NCI-H345 treated with DMSO at 0.1 percent for 48 hours (cell line): ENCODE measurements around the gene CLIP2.
"Not testable (repeated sequence)": the region's sequence is repeated elsewhere in the genome, so short reads cannot be mapped to it uniquely, and the experiment has no call there.

Experiments used
- DNase-seq: peaks from one replicate; lab custom pipeline; 2025; ENCODE audit not compliant: unreplicated experiment; lab: John Stamatoyannopoulos, UW

CLIP2 gene

DNA sequence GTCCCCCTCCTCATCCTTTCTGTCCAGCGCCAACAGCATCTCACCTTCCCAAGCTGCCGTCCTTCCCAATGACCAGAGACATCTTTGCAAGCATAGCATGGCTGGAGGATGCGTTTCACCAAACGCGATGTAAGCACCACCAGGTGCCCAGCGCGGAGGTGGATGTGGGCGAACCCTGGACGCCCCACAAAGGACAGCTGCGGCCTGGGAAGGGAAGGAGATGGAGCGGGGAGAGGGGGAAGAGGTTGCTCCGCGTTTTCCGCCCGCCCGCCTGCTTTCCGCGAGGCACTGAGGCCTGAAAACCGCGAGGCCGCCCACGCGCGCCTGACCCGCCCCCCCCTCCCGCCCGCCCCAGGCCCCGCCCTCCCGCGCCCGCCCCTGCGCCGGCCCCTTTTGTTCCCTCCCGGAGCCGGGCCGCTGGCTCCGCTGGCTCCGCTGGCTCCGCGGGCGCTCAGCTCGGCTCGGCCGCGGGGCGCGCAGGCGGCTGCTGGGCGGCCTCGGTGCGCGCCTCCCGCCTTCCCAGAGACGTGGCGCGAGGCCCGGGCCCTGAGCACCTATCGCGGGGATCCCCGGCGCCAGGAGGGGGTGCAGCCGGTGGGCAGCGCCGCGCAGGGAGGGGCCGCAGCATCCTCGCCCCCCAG lies at the start of gene CLIP2:
CLIP2 (plus strand) TSS at position 390 of the 641 bp plus-strand sequence. CDS start 28,140 bp downstream, outside the sequence.
- DNase-seq: no peak

DNA sequence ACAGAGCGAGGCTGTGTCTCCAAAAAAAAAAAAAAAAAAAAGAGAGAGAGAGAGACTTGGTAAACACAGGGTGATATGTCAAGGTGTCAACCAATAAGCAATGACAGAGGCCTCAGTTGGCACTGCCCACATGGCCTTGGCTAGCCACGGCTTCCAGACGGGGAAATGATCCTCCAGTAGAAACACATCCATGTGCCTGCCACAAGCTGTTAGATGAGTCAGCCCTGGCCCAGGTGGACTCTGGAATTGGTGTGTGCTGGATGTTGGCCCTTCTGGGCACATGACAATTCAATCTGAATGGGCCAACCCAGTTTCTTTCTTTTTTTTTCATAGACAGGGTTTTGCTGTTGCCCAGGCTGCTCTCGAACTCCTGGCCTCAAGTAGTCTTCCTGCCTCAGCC lies 48.7 kb upstream of the CLIP2 start:
- DNase-seq: no peak

DNA sequence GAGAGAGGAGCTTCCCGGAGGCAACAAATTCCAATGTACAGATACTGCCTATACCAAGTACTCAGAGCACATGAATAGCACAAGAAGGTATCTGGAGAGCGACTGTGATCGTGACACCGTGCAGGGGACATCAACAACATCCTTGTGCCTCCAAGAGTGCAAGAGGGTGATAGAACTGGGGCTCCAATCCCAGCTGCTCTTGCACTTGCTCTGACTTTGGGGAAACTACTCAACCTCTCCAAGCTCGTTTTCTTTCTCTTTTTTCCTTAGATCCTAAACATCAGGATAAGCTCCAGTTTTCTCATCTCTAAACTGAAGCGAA lies 47.1 kb upstream of the CLIP2 start:
- no peak for DNase-seq

DNA sequence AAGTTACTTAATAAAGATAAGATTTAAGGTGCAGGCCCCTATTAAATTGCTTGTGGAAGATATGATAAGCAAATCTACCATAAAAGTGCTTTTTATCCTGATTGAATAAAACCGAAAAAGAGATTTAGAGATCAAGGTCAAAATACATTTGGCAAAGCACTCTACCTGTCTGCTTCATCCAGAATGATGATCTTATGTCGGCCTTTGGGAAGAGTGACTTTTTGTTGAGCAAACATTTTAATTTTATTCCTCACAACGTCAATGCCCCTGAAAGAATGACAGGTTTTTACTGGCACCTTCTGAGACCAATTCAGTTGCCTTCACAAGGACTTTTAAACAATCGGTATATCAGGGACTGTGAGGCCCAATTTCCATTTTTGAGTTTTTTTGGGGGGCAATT lies 42.7 kb upstream of the CLIP2 start:
- DNase-seq: no peak

DNA sequence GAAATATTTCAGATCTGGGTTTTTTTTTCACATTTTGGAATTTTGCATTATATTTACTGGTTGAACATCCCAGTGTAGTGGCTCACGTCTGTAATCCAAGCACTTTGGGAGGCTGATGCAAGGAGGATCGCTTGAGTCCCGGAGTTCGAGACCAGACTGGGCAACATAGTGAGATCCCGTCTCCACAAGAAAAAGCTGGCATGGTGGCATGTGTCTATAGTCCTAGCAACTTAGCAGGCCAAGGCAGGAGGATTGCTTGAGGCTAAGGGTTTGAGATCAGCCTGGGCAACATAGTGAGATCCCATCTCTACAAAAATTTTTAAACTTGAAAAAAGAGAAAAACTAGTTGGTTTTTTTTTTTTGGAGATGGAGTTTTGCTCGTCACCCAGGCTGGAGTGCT lies 41.1 kb upstream of the CLIP2 start:
- no peak for DNase-seq

DNA sequence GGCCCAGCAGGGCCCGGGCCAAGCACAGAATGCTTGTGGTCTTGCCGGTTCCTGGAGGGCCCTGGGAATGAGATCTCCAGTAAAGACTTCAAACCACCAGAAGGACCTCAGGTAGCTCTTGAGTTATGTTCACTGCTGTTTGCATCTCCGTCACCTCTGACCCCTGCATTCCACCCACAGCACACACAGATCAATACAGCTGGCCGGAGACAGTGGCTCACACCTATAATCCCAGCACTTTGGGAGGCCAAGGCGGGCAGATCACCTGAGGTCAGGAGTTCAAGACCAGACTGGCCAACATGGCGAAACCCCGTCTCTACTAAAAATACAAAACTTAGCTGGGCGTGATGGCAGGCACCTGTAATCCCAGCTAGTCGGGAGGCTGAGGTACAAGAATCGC lies 40.1 kb upstream of the CLIP2 start:
- not testable (repeated sequence) for DNase-seq

DNA sequence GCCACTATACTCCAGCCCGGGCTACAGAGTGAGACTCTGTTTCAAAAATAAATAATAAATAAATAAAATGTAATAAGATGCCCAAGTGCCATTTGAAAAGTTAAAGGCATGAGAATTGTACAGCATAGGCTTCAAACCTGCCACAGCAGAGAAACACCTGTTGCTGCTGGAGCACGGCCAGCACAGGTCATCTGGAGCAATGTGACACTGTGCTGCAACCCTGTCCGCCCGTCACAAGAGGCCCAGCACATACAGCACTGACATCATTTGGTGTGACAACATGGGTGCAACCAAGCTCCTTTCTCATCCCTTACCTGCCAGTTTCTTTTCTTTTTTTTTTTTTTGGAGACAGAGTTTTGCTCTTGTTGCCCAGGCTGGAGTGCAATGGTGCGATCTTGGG lies 36.3 kb upstream of the CLIP2 start:
- no peak for DNase-seq

DNA sequence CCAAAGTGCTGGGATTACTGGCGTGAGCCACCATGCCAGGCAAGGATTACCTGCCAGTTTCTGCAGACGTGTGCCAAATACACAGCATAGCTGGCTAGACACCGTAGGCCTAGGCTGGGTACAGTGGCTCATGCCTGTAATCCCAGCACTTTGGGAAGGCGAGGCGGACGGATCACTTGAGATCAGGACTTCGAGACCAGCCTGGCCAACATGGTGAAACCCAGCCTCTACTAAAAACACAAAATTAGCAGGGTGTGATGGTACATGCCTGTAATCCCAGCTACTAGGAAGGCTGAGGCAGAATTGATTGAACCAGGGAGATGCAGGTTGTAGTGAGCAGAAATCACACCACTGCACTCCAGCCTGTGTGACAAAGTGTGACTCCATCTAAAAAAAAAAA lies 35.9 kb upstream of the CLIP2 start:
- DNase-seq: no peak

DNA sequence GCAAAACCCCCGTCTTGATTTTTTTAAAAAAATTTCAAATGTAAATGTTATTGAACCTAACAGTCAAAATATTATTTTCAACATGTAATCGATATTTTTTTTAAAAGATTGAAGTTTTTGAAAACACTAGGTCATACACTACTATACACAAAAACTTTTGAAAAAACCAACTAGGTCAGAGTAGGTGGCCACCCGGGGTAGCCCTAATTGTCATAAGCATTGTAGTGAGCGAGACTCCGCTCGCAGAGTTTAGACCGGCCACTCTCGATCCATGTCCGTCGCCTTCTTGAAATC lies 35.4 kb upstream of the CLIP2 start:
- DNase-seq: no peak

DNA sequence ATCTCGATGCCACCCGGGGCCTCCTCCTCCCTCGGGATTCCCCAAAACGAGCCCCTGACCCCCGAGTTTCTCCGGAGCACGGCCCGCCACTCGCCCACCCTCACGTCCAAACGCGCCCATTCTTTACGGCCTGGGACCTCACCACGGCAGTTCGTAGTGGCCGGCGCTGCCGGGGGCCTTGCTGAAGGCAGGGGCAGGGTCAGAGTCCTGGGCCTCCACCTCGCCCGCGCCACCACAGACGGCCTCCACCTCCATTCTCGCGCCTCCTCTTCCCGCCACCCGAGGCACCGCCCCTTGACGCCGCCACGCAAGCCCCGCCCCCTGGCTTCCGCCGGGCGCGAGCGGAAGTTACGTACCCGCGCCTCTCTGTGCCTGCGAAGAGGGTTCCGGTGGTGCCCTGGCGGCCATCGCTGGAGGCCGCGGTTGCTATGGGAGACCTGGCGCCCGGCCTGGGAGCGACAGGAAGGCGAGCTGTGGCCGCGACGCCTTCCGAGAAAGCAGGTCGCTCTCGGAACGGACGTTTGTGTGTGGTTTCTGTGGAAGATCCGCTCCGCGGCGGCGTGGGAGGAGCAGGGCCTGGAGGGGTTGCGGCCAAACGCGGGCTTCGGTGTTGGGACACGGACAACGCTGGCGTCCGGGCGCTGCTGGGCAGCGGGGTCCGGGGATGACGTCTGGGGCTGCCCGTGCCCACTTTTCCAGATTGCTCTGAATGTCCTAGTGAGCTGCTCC lies 34.9 kb upstream of the CLIP2 start, which contains the start of gene RFC2:
RFC2 (minus strand) TSS at position 271 of the 729 bp plus-strand sequence; CDS start at position 255, 16 bp downstream.
- peak; percentile 93 for DNase-seq

DNA sequence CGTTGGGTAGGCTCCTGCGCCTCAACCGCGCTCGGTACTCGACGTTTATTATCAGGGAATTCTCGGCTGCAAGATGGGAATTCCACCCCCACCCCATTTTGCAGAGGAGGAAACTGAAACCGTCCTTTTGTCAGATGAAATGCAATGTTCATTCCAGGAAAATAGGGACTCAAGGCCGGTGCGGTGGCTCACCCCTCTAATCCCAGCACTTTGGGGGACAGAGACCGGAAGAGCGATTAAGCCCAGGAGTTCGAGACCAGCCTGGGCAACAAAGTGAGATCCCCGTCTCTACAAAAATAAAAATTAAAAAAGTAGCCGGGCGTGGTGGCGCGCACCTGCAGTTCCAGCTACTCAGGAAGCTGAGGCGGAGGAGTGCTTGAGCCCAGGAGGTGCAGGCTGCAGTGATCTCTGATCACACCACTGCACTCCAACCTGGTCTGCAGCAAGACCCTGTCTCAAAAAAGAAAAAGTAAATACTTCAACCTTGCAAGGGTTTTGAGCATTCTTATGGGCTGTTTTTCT lies 34.3 kb upstream of the CLIP2 start:
- no peak for DNase-seq

DNA sequence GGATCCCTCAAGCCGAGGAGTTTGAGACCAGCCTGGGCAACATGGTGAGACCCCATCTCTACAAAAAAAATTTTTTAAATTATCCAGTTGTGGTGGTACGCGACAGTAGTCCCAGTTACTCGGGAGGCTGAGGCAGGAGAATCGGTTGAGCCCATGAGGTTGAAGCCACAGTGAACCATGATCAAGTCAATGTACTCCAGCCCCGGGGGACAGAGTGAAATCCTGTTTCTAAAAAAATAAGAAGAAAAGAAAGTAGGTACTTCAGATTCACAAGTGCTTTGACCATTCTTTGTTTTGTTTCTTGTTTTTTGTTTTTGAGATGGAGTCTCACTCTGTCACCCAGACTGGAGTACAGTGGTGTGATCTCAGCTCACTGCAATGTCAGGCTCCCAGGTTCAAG lies 33.7 kb upstream of the CLIP2 start:
- DNase-seq: not testable (repeated sequence)

DNA sequence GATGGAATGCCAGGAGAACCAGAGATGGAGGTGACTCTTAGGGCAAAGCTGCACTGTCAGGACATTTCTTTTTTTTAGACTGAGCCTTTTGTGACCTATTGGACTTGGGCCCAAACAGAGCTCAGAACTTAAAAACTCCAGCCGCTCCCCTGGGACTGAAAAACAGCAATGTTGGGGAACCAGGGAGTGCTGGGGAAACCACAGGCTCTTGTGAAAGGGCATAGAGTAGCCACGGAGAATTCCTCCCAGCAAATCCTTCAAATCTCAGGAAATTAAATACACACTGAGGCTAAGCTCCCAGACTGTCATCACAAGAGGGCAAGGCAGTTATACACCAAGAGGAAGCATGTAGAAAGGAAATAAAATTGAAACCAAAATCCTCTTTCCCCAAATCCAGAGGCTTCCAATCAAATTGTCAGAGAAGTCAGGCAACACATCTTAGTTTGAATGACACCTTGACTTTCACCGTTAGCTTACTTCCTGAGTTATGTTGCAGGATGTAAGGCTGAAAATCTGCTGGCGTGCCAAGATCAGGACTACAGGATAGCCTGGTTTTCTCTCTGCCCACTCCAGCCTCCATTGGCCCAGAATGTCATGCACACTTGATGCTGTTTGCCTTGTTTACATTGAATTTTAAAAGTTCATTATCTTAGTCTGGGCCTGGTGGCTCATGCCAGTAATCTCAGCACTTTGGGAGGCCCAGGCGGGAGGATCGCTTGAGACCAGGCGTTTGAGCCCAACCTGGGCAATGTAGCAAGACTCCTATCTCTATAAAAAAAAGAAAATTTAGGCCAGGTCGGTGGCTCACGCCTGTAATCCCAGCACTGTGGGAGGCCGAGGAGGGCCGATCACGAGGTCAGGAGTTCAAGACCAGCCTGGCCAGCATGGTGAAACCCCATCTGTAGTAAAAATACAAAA lies 32.5 kb upstream of the CLIP2 start:
- DNase-seq: no peak

DNA sequence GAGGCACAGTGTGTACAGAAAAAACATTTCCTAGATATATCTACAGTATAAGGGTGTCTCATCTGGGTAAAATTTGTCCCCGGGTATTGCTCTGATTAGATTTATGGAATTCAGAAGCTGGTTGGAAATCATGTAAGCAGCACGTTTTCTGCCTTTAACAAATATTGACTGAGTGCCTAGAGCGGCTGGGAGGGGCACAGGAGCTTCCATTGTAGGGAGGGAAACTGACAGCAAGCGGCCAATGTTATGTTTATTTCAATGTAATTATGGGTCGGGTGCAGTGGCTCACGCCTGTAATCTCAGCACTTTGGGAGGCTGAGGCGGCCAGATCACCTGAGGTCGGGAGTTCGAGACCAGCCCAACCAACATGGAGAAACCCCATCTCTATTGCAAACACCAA lies 30.6 kb upstream of the CLIP2 start:
- no peak for DNase-seq

DNA sequence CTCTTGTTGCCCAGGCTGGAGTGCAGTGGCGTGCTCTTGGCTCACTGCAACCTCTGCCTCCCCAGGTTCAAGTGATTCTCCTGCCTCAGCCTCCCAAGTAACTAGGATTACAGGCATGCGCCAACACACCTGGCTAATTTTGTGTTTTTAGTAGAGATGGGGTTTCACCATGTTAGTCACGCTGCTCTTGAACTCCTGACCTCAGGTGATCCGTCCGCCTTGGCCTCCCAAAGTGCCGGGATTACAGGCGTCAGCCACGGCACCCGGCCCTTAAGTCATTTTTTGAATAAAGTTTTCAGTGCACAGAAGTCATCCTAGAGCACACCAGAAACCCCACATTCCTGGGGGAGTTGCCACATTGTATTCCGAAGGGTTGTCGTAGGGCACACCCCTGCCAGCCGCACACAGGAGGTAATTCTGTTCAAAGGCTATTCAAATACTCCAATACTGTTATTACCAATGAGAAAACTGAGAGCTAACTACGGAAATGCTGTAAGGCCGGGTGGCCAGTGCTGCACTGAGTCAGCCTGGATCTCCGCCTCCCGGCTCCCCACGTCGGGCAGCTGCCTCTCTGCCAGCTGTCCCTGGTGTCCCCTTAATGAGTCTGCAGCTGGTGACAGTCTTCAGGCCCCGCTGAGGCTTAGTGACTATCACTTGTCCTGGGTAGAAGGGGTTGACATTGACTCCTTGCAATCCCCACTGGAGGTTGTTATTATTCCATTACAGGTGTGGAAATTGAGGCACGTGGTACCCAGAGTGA lies 26.4 kb upstream of the CLIP2 start:
- no peak for DNase-seq

DNA sequence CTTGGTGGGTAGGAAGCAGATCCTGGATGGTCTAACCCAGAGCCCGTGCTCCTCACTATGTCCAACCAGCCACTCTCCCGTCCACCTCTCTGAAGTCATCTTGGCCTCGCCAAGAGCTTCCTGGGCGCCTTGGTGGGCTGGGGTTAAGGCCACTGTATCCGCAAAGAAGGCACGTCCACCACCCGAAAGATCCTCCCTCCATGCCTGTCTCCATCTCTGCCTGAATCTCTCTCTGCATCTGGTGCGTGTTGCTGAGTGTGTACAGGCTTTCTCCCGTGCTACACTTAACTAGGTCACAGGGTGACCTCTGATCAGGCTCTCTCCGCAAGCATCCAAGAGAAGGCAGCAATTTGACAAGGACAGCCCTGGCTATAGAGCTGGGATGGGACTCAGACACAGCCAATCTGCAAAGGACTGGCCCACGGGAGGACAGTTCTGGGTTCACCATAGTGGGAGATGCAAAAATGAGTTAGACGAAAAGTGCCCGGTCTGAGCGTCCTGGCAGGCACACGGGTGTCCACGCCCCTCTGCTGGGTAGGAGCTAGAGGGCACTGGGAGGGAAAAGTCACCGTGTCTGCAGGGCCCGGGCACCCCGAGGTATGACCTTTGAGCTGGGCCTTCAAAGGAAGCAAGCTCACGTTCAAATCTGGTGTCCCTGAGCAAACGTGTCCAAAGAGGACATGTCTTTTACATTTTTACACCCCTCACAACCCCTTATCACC lies 25.6 kb upstream of the CLIP2 start:
- no peak for DNase-seq

DNA sequence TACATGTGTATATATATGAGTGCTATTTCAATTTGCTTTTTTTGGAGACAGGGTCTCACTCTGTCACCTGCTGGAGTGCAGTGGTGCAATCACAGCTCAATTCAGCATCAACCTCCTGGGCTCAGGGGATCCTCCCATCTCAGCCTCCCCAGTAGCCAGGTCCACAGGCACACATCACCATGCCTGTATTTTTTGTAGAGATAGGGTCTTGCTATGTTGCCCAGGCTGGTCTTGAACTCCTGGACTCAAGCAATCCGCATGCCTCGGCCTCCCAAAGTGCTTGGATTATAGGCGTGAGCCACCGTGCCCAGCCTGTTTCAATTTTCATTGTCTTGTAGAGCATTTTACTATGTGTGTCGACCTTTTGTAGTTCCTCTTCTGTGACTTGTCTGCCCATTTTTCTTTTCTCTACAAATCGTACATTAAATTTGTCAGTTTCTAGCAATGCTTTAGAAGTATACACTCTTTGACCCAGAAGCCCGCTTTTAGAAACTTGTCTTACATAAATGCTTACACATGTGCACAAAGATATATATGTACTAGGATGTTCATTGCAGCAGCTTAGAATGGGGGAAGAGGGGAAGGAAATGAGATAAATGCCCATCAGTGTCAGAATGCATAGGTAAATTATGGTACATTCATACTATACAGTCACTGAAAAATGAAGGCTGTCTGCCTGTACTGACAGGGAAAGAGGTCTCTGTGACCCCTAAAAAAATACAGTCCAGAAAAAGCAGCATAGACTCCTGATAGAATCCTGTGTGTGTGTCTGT lies 22.8 kb upstream of the CLIP2 start:
- no peak for DNase-seq

DNA sequence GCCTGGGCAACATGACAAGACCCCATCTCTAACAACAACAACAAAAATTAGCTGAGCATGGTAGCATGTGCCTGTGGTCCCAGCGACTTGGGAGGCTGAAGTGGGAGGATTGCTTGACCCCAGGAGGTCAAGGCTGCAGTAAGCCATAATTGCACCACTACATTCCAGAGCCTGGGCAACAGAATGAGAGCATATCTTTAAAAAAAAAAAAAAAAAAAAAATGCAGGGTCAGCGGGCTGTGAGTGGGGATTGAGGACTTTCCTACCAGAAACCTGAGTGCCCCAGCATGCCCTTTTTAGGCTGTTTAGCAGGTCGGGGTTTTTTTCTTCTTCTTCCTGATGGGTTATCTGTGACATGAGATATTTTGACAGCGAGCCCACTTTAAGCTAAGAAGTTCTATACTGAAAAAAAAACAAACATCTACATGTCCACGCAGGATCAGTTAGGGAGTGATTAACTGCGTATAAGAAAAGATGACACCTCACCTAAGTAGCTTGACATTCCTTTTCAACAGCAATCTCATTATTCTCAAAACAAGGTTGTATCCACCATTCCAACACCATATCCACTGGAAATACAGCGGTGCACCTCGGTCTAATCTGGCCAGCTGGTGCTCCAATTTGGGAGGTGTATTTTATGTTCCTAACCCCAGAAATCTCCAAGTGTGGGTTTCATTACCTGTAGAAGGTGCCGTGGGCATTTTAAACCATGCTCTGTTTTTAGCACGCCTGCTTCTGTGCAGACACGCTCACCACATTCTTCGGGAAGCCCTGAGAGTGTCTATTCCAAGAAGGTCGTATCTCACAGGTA lies 21.2 kb upstream of the CLIP2 start:
- no peak for DNase-seq

DNA sequence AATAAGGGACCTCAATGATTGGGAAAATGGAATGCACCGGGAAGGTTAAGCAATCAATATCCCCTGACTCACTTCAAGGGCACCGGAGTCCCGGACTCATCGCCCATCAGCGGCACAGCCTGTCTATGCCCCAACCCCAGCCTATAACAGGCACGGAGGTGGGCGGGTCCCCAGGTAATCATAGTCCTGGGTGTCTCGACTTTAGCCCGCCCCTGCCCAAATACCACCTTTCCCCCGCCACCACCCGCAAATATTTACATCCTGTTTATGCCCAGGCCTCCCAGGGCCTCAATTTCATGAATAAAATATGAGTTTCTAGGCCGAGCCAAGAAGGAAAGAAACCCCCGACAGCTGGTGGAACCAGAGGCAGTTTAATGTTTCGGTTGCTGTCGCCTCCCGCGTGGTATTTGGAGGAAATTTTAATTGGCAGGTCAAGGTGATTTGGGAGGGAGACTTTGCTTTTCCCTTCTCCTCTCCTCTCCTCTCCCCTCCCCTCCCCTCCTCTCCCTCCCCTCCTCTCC lies 19.4 kb upstream of the CLIP2 start:
- DNase-seq: peak; percentile 58
